ENCODE data around the gene ATP1A1.

DNA sequence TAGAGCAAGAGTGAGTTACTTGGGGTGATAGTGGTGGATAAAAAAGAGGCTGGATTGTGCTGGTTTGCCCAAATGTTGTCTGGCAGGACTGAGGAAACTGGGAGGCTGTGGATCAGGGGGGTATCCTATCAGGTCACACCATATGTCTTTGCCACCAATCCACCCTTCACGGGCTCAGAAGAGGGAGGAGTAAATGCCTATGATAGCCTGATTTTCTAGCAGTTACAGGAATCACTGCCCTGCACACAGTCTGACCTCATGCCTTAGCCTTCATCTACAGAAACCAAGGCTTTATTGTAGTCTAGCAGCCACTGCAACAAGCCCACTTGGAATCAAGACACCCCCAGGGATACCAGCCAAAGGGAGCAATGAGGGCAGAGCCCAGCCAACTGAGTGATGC is 51.8 kb downstream of the ATP1A1 start:
- TF ChIP-seq CTCF (IDR thresholded peaks at IDR 0.05; ENCODE audit: extremely low read depth in 1 of 2, insufficient read depth in 1 of 2, low read depth in 1 of 2, low read length in 2 of 2) (no peak), POLR2A (IDR thresholded peaks at IDR 0.05; ENCODE audit: low read depth, low read length) (no peak), POLR2AphosphoS5 (IDR thresholded peaks at IDR 0.05; ENCODE audit: insufficient read depth, low read depth, low read length) (no peak), EZH2 (IDR thresholded peaks at IDR 0.05; ENCODE audit: borderline replicate concordance, low read depth, low read length, severe bottlenecking) (no peak), MYC (IDR thresholded peaks at IDR 0.05; ENCODE audit: low read depth, low read length) (no peak), MAX (IDR thresholded peaks at IDR 0.05; ENCODE audit: insufficient read depth, insufficient read length) (no peak), JUN (IDR thresholded peaks at IDR 0.05; ENCODE audit: borderline replicate concordance, insufficient read depth, insufficient read length, low read depth) (no peak)
